ENCODE data around the gene FBXW7. TPM values are rescaled to one million over a fixed set of nuclear protein-coding genes. Genes with fewer than 3 reads are reported as not detected.

Gene FBXW7
- total RNA-seq, 1 donor from 2014 or later: 61.1 TPM

- no peaks in the 10 kb centered on the region for H3K36me3 ChIP-seq
- no peaks in the 10 kb centered on the region for H3K9me3 ChIP-seq
- intact Hi-C loops (cut with DNase I): no loop called here
- no peak overlapping the region for H3K4me3 ChIP-seq
- TF ChIP-seq CTCF (IDR thresholded peaks at IDR 0.05): no peak
- TF ChIP-seq POLR2AphosphoS5 (IDR thresholded peaks at IDR 0.05; ENCODE audit: insufficient read depth in 1 of 2, low read depth in 1 of 2): no peak
- no peak for TF ChIP-seq POLR2A (IDR thresholded peaks at IDR 0.05)
- no peaks in the 10 kb centered on the region for H3K27me3 ChIP-seq
- H3K27ac ChIP-seq: no peak overlapping the region
- H3K4me1 ChIP-seq: peaks cover 7% of the 10 kb centered on the region
- no peak for DNase-seq (ENCODE audit: extremely low spot score in 2 of 2)
These were observed 10.0 kb downstream of the FBXW7 start for GRCh38 chr4:152525878-152526277.

GRCh38 chr4:152524427-152524826, 11.5 kb downstream of the FBXW7 start:
- Histone ChIP-seq H3K4me3 (no peak overlapping the region), H3K27me3 (no peaks in the 10 kb centered on the region), H3K36me3 (no peaks in the 10 kb centered on the region), H3K27ac (no peak overlapping the region), H3K4me1 (no peaks in the 10 kb centered on the region), H3K9me3 (no peaks in the 10 kb centered on the region)
- no peak for DNase-seq (ENCODE audit: extremely low spot score in 2 of 2)
- TF ChIP-seq POLR2AphosphoS5 (IDR thresholded peaks at IDR 0.05; ENCODE audit: insufficient read depth in 1 of 2, low read depth in 1 of 2) (no peak), POLR2A (IDR thresholded peaks at IDR 0.05) (no peak), CTCF (IDR thresholded peaks at IDR 0.05) (no peak)
- intact Hi-C loops (cut with DNase I): no loop called here

- Histone ChIP-seq H3K4me1 (no peaks in the 10 kb centered on the region), H3K27me3 (no peaks in the 10 kb centered on the region), H3K36me3 (no peaks in the 10 kb centered on the region), H3K9me3 (no peaks in the 10 kb centered on the region), H3K27ac (no peak overlapping the region), H3K4me3 (no peak overlapping the region)
- intact Hi-C loops (cut with DNase I): no loop called here
- no peak for TF ChIP-seq CTCF (IDR thresholded peaks at IDR 0.05)
- TF ChIP-seq POLR2AphosphoS5 (IDR thresholded peaks at IDR 0.05; ENCODE audit: insufficient read depth in 1 of 2, low read depth in 1 of 2): no peak
- TF ChIP-seq POLR2A (IDR thresholded peaks at IDR 0.05): no peak
- no peak for DNase-seq (ENCODE audit: extremely low spot score in 2 of 2)
These were observed 12.2 kb downstream of the FBXW7 start for GRCh38 chr4:152523731-152524130.

- TF ChIP-seq POLR2A (IDR thresholded peaks at IDR 0.05): no peak
- TF ChIP-seq CTCF (IDR thresholded peaks at IDR 0.05): no peak
- no peak for TF ChIP-seq POLR2AphosphoS5 (IDR thresholded peaks at IDR 0.05; ENCODE audit: insufficient read depth in 1 of 2, low read depth in 1 of 2)
These were observed 13.1 kb downstream of the FBXW7 start for GRCh38 chr4:152522754-152523153.

GRCh38 chr4:152522245-152522644, 13.6 kb downstream of the FBXW7 start:
- intact Hi-C loops (cut with DNase I): no loop called here
- TF ChIP-seq CTCF (IDR thresholded peaks at IDR 0.05) (no peak), POLR2AphosphoS5 (IDR thresholded peaks at IDR 0.05; ENCODE audit: insufficient read depth in 1 of 2, low read depth in 1 of 2) (no peak)
- H3K4me1 ChIP-seq: no peaks in the 10 kb centered on the region
- H3K9me3 ChIP-seq: no peaks in the 10 kb centered on the region
- no peak overlapping the region for H3K4me3 ChIP-seq
- no peak for DNase-seq (ENCODE audit: extremely low spot score in 2 of 2)
- no peaks in the 10 kb centered on the region for H3K36me3 ChIP-seq
- H3K27ac ChIP-seq: no peak overlapping the region
- H3K27me3 ChIP-seq: no peaks in the 10 kb centered on the region

More at GRCh38 chr4:152522754-152523153, 13.1 kb downstream of the FBXW7 start:
- Histone ChIP-seq H3K36me3 (no peaks in the 10 kb centered on the region), H3K27ac (no peak overlapping the region), H3K4me3 (no peak overlapping the region), H3K4me1 (no peaks in the 10 kb centered on the region), H3K9me3 (no peaks in the 10 kb centered on the region), H3K27me3 (no peaks in the 10 kb centered on the region)
- intact Hi-C loops (cut with DNase I): no loop called here
- no peak for DNase-seq (ENCODE audit: extremely low spot score in 2 of 2)
